Choroid plexus epithelial cell (primary cell): Measurements from ENCODE around the gene SPAG9.

Experiments
- DNase-seq: peaks from one replicate; pipeline ENCODE4 v3.0.0-alpha.2; 2010; ENCODE audit warnings: low read depth
- H3K4me3 ChIP-seq: 2 replicates; pipeline ENCODE4 v1.5.1; 2011; ENCODE audit warnings: low read depth, mild to moderate bottlenecking, control low read depth, low read length, moderate library complexity
- TF ChIP-seq, protein P1 (sequence below): conservative IDR thresholded peaks from 2 replicates; pipeline ENCODE4 v1.5.1; 2011; ENCODE audit warnings: low read depth, mild to moderate bottlenecking, control low read depth, inconsistent platforms, low read length, moderate library complexity

The SPAG9 gene

DNA sequence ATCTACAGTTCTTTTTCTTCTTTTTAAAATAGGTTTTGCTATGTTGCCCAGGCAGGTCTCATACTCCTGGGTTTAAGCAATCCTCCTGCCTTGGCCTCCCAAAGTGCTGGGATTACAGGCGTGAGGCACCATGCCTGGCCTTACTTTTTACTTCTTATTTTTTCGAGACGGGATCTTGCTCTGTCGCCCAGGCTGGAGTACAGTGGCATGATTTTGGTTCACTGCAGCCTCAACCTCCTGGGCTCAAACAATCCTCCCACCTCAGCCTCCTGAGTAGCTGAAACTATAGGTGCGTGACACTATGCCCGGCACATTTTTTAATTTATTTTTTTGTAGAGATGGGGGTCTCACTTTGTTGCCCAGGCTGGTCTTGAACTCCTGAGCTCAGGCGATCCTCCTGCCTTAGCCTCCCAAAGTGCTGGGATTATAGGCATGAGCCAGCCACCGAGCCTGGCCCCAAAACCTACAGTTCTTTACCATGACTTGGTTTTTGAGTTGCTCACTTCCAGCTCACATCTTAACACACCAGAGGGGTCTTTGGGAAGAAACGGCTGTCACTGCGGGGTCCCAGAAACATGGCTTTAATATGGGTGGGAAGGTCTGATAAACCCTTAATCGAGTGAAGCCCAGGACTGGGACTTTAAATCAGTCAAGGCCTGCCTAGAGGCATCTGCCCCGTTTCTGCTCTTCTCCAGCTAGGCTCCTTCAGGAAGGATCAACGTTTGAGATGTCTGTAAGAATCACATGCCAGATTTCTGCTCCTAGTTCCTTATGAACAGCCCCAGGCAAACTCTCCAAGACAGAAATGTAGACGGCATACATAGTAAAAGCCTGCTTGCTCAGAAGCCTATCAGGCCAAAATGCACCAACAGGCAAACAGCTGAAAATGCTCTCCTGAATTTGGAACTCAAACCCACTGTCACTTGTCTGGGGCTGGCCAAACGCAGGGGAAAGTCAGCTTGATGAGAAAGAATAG is 162.8 kb downstream of the SPAG9 start:
- TF ChIP-seq, protein P1, sequence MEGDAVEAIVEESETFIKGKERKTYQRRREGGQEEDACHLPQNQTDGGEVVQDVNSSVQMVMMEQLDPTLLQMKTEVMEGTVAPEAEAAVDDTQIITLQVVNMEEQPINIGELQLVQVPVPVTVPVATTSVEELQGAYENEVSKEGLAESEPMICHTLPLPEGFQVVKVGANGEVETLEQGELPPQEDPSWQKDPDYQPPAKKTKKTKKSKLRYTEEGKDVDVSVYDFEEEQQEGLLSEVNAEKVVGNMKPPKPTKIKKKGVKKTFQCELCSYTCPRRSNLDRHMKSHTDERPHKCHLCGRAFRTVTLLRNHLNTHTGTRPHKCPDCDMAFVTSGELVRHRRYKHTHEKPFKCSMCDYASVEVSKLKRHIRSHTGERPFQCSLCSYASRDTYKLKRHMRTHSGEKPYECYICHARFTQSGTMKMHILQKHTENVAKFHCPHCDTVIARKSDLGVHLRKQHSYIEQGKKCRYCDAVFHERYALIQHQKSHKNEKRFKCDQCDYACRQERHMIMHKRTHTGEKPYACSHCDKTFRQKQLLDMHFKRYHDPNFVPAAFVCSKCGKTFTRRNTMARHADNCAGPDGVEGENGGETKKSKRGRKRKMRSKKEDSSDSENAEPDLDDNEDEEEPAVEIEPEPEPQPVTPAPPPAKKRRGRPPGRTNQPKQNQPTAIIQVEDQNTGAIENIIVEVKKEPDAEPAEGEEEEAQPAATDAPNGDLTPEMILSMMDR: no peak
- no peak for DNase-seq
- no peak overlapping the region for H3K4me3 ChIP-seq

DNA sequence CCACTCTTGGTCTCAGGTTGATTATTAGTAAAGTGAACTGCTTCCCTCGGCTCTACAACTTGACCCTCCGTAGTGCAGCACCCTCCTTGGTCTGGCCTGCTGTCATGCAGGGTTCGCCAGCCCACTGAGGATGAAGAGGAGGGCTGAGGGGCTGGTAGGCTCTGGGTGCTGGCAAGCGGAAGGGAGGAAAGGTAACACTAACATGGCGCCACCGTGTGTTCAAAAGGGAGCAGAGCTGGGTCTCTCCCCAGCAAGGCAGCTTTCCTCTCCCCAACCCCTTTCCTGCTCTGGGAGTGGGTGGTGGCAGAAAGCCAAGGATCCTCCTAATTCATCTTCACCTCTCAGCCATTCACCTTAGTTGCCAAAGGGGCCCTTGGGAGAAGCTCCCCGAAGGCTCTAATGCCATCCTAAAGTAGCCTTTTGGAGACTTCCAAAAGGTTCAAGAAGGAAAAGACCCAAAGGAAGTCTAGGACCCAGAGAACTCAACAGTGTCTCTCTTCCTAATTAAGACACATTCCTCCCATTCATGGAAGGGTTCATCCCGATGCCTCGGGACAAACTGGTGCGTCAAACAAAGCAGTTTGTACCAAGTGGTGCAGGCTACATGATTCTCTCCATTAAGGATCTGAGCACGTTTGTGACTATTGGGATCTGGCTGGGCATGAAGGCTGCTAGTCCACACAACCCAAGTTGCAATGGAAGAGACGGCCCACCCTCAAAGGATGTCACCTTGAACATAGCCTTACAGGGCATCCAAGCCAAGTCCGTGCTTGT is 163.7 kb downstream of the SPAG9 start:
- TF ChIP-seq, protein P1: peak; percentile 87
- no peak overlapping the region for H3K4me3 ChIP-seq
- DNase-seq: peak; percentile 76

DNA sequence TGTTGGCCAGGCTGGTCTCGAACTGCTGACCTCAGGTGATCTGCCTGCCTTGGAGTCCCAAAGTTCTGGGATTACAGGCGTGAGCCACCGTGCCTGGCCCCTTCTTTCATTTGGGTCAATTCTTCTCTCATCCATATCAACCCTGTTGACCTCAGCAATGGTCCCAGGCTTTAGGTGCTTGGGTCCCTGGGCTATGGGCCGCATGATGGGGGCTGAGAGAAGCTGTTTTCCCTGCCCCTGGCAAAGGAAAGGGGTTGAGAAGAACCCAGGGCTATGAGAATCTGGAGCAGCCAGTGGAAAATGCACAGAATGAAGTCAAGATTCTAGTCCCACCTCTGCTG is 164.3 kb downstream of the SPAG9 start:
- H3K4me3 ChIP-seq: no peak overlapping the region
- TF ChIP-seq, protein P1: no peak
- no peak for DNase-seq

DNA sequence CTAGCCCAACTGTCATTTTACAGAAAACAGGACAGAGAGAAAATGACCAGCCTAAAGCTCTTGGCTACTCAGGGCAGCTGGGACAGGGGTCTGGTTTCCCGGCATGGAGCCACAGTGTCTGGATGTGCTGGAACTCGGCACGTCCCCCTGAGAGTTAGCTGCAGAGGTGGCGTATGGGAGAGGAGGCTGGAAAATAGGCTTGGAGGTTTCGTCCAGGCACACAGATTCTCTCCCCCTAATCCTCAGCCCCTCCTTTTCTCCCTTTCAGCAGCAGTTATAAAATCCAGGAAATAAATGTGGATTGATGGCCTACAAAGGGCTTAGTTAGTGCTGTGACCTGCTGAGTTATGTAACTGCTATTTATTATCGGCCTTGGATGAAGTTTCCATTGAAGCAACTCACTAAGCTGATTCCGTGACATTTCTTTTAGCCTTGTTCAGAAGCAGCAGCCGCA is 165.0 kb downstream of the SPAG9 start:
- TF ChIP-seq, protein P1: no peak
- DNase-seq: no peak
- H3K4me3 ChIP-seq: no peak overlapping the region

DNA sequence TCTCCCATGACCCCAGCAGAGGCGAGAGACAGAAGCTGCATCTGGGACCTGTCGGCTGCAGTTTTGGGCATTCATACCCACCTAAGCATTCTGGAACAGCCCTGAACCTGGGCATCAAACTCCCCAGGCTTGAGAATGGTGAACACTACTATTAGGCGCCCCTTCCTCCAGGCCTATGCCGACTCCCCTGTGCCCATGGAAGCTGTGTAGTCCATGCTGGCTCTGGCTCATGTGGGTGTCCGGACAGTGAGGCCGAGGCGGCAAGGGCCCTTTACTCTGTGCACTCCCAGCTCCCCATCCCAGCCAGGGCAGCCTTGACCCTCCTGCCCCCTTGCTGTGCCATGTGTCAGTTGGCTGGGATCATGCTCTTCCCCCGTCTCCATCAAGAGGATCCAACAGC is 165.5 kb downstream of the SPAG9 start:
- no peak for DNase-seq
- TF ChIP-seq, protein P1: no peak
- H3K4me3 ChIP-seq: no peak overlapping the region

DNA sequence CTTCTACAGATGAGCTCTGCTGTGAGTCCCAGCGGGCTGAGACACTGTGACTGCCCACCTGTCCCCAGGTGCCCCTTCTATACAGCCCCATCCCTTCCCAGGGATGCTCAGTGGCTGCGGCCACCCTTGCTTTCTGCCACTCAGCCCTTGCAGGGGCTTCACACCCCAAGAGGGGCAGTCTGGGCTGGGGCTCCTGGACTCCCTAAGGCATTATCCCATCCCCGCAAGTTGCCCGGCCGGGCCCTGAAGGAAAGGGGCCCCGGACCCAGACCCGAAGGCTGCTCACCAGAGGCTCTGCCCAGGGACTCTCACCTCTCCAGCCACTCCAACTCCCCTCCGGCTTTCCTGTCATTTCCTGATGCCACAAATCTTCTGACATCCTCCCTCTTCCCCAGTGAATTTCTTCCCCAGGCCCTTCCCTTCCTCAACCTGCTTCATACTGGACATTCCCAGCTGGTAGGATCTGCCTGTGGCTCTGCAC is 166.0 kb downstream of the SPAG9 start:
- H3K4me3 ChIP-seq: no peak overlapping the region
- TF ChIP-seq, protein P1: no peak
- no peak for DNase-seq
